ENCODE data around the gene FAM25G.

The FAM25G gene

GRCh38 chr10:47451273-47451997, 40.1 kb downstream of the FAM25G start:
- DNase-seq = no peak
- TF ChIP-seq CTCF (IDR thresholded peaks at IDR 0.05; ENCODE audit: low read depth, low read length) = no peak
- Histone ChIP-seq H3K27me3 (ENCODE audit: insufficient read depth, low read depth, severe bottlenecking) (no peaks in the 10 kb centered on the region), H3K36me3 (no peaks in the 10 kb centered on the region), H3K4me3 (ENCODE audit: low read depth, low read length) (no peak overlapping the region), H3K27ac (no peak overlapping the region), H3K9me3 (ENCODE audit: severe bottlenecking) (no peaks in the 10 kb centered on the region)

GRCh38 chr10:47450442-47450841, 41.1 kb downstream of the FAM25G start:
- H3K9me3 ChIP-seq (ENCODE audit: severe bottlenecking) = peaks cover 6% of the 10 kb centered on the region
- no peak for TF ChIP-seq CTCF (IDR thresholded peaks at IDR 0.05; ENCODE audit: low read depth, low read length)
- DNase-seq = no peak
- H3K4me3 ChIP-seq (ENCODE audit: low read depth, low read length) = no peak overlapping the region
- H3K27ac ChIP-seq = no peak overlapping the region
- no peaks in the 10 kb centered on the region for H3K36me3 ChIP-seq
- no peaks in the 10 kb centered on the region for H3K27me3 ChIP-seq (ENCODE audit: insufficient read depth, low read depth, severe bottlenecking)

- Histone ChIP-seq H3K27ac (no peak overlapping the region), H3K4me3 (ENCODE audit: low read depth, low read length) (no peak overlapping the region), H3K27me3 (ENCODE audit: insufficient read depth, low read depth, severe bottlenecking) (no peaks in the 10 kb centered on the region), H3K36me3 (no peaks in the 10 kb centered on the region), H3K9me3 (ENCODE audit: severe bottlenecking) (peaks cover 10% of the 10 kb centered on the region)
- TF ChIP-seq CTCF (IDR thresholded peaks at IDR 0.05; ENCODE audit: low read depth, low read length) = 0 out of 2 replicates have a peak, but pooled peaks have one; percentile 17
- DNase-seq = peak; percentile 35
Observed at GRCh38 chr10:47449979-47450378, 41.5 kb downstream of the FAM25G start.

- Histone ChIP-seq H3K27me3 (ENCODE audit: insufficient read depth, low read depth, severe bottlenecking) (no peaks in the 10 kb centered on the region), H3K4me3 (ENCODE audit: low read depth, low read length) (no peak overlapping the region), H3K36me3 (no peaks in the 10 kb centered on the region), H3K9me3 (ENCODE audit: severe bottlenecking) (peaks cover 10% of the 10 kb centered on the region), H3K27ac (no peak overlapping the region)
- no peak for TF ChIP-seq CTCF (IDR thresholded peaks at IDR 0.05; ENCODE audit: low read depth, low read length)
- DNase-seq = no peak
Observed at GRCh38 chr10:47449102-47449978, 42.2 kb downstream of the FAM25G start.

- no peak for DNase-seq
- Histone ChIP-seq H3K4me3 (ENCODE audit: low read depth, low read length) (no peak overlapping the region), H3K27ac (no peak overlapping the region), H3K27me3 (ENCODE audit: insufficient read depth, low read depth, severe bottlenecking) (no peaks in the 10 kb centered on the region), H3K9me3 (ENCODE audit: severe bottlenecking) (peaks cover 10% of the 10 kb centered on the region), H3K36me3 (no peaks in the 10 kb centered on the region)
- no peak for TF ChIP-seq CTCF (IDR thresholded peaks at IDR 0.05; ENCODE audit: low read depth, low read length)
Observed at GRCh38 chr10:47447705-47448104, 43.8 kb downstream of the FAM25G start.

Data from WERI-Rb-1 (cell line).